Upper lobe of right lung (tissue), 1 donor: ENCODE results near the gene PHF8. TPM values are rescaled to one million over a fixed set of nuclear protein-coding genes. Genes with fewer than 3 reads are reported as not detected.

Experiments used
- ATAC-seq: fragments of 200-7000 bp; cut with Tn5 transposase; one replicate; pipeline ENCODE4 v1.9.1; 2020; ENCODE audit warnings: mild to moderate bottlenecking, moderate library complexity
- DNase-seq: peaks from one replicate; pipeline ENCODE4 v3.0.0-alpha.2; 2020
- H3K27ac ChIP-seq: fragments of 200-600 bp; one replicate; pipeline ENCODE4 v1.8.0; 2022
- H3K27me3 ChIP-seq: fragments of 200-600 bp; one replicate; pipeline ENCODE4 v1.8.0; 2022; ENCODE audit warnings: mild to moderate bottlenecking
- H3K36me3 ChIP-seq: fragments of 200-600 bp; one replicate; pipeline ENCODE4 v1.8.0; 2022
- H3K4me1 ChIP-seq: fragments of 200-600 bp; one replicate; pipeline ENCODE4 v1.8.0; 2022
- H3K4me3 ChIP-seq: fragments of 200-600 bp; one replicate; pipeline ENCODE4 v1.8.0; 2022; ENCODE audit warnings: mild to moderate bottlenecking
- H3K9me3 ChIP-seq: fragments of 200-600 bp; one replicate; pipeline ENCODE4 v1.8.0; 2022
- CTCF ChIP-seq: fragments of 200-600 bp; IDR thresholded peaks from one replicate; pipeline ENCODE4 v1.8.0; 2022; ENCODE audit warnings: antibody characterized with exemption
- intact Hi-C: fragments of 100-400 bp; cut with DNase I; formaldehyde crosslinking; loops from one replicate; pipeline ENCODE4 v1.11.0; 2022
- total RNA-seq: library from RNA; stranded (reverse); fragmentation: NEBNext Ultra II Directional; extraction: Animal tissue kit (Norgen Biotek cat#: 25700); gene quantifications from one replicate; pipeline ENCODE4 v1.2.1, GENCODE V29; 2021
- donor health status: DM: no; HTN: yes; CAD: no; lungs with severe emphysema.

Gene PHF8
- total RNA-seq, 1 donor from 2014 or later: 28.5 TPM

DNA sequence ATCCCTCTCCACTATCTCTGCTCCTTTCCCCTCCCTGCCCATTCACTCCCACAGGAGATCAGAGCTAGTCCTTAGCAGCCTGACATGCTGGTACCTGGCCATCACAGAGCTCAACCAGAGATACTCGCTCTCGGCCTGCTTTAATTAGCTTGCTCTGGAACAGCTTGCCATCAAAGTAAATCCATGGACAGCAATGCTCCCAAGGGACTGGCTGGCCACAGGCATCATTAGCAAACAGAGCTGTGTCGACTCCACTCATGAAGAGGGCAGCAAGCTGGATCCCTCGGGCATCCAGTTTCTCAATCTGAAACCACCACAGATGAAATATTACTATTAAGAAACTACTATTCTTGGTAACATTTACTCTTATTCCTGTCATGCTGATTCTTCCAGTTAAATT, 43.4 kb upstream of the PHF8 start:
- Histone ChIP-seq H3K27me3 (no peaks in the 10 kb centered on the region), H3K27ac (no peak overlapping the region), H3K4me3 (no peak overlapping the region), H3K9me3 (no peaks in the 10 kb centered on the region), H3K36me3 (peaks cover 12% of the 10 kb centered on the region), H3K4me1 (no peaks in the 10 kb centered on the region)
- no peak for TF ChIP-seq CTCF
- intact Hi-C loops: no loop called here
- no peak for DNase-seq
- ATAC-seq: no peak

GRCh38 chrX:54085666-54086065, 41.4 kb upstream of the PHF8 start:
- H3K27ac ChIP-seq: no peak overlapping the region
- DNase-seq (no peak), ATAC-seq (no peak)
- H3K27me3 ChIP-seq: no peaks in the 10 kb centered on the region
- no peaks in the 10 kb centered on the region for H3K9me3 ChIP-seq
- H3K36me3 ChIP-seq: peaks cover 12% of the 10 kb centered on the region
- no peak for TF ChIP-seq CTCF
- H3K4me3 ChIP-seq: no peak overlapping the region
- intact Hi-C loops: no loop called here
- H3K4me1 ChIP-seq: no peaks in the 10 kb centered on the region

DNA sequence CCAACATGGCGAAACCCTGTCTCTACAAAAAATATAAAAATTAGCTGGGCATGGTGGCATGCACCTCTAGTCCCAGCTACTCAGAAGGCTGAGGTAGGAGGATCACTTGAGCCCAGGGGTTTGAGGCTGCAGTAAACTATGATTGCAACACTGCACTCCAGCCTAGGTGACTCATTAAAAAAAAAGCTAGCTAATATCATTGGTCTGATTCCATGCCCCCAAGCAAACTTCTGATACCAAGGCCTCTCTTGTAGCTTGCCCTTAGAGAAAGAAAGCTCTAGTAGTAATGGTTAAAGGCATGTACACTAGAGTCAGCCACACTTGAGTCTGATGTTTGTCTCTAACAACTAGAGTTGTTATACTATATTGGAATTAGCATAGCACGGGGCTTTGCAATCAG, 32.6 kb upstream of the PHF8 start:
- no peak for TF ChIP-seq CTCF
- no peaks in the 10 kb centered on the region for H3K27me3 ChIP-seq
- intact Hi-C loops: no loop called here

GRCh38 chrX:54074826-54075225, 30.6 kb upstream of the PHF8 start:
- H3K9me3 ChIP-seq: no peaks in the 10 kb centered on the region
- intact Hi-C loops: no loop called here
- TF ChIP-seq CTCF: no peak

More for the DNA sequence above, 32.6 kb upstream of the PHF8 start:
- DNase-seq (no peak), ATAC-seq (no peak)
- Histone ChIP-seq H3K9me3 (no peaks in the 10 kb centered on the region), H3K27ac (no peak overlapping the region), H3K4me3 (no peak overlapping the region), H3K4me1 (no peaks in the 10 kb centered on the region), H3K36me3 (no peaks in the 10 kb centered on the region)

DNA sequence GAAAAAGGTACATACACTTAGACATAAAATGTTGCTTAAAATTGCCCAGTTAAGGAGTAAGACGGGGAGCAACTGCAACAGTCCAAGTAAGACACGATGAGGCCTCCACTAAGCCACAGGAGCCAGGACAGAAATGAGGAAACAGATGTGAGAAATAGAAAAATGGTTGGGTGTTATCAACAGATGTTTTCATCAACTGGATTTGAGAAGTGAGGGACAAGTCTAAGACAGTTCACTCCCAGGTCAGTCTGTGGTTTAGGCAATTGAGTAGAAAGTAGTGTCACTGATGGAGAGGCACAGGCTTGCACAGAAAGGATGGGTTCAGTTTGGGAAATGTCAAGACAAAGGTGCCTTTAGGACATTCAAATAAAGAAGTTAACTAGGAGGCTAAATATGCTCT, 23.5 kb upstream of the PHF8 start:
- no peaks in the 10 kb centered on the region for H3K9me3 ChIP-seq
- no peaks in the 10 kb centered on the region for H3K4me1 ChIP-seq
- H3K27me3 ChIP-seq: no peaks in the 10 kb centered on the region
- intact Hi-C loops: no loop called here
- H3K36me3 ChIP-seq: no peaks in the 10 kb centered on the region
- DNase-seq (no peak), ATAC-seq (no peak)
- no peak for TF ChIP-seq CTCF
- H3K4me3 ChIP-seq: no peak overlapping the region
- no peak overlapping the region for H3K27ac ChIP-seq

More at GRCh38 chrX:54074826-54075225, 30.6 kb upstream of the PHF8 start:
- Histone ChIP-seq H3K4me1 (no peaks in the 10 kb centered on the region), H3K27me3 (no peaks in the 10 kb centered on the region), H3K27ac (no peak overlapping the region), H3K36me3 (no peaks in the 10 kb centered on the region), H3K4me3 (no peak overlapping the region)
- DNase-seq: no peak
- ATAC-seq: no peak

DNA sequence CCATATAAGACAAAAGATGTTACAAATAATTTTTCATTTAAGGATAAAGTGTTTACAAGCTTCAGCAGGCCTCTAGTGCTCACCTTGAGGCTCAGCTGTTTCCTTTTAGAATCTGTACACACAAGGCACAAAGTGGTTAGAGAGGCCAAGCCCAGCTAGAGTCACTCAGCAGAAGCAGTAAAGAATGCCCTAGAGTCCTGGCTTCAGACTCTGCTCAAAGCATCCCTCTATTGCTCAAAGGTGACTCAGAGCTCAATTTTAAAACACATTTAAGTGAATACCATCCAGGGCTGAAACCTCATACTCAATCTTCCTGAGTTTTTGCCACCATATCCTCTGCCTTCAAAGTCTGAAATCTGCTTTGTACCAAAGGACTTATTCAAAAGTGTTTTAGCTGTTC, 22.6 kb upstream of the PHF8 start:
- no peak overlapping the region for H3K27ac ChIP-seq
- intact Hi-C loops: no loop called here
- DNase-seq (no peak), ATAC-seq (no peak)
- H3K4me3 ChIP-seq: no peak overlapping the region
- H3K27me3 ChIP-seq: no peaks in the 10 kb centered on the region
- H3K4me1 ChIP-seq: no peaks in the 10 kb centered on the region
- no peaks in the 10 kb centered on the region for H3K36me3 ChIP-seq
- no peaks in the 10 kb centered on the region for H3K9me3 ChIP-seq
- TF ChIP-seq CTCF: no peak
